Placental epithelial cell (primary cell): ENCODE data around the gene SCUBE2. TPM values are rescaled to one million over a fixed set of nuclear protein-coding genes. Genes with fewer than 3 reads are reported as not detected.

Source experiments
- small RNA-seq: library from RNA; depleted of rRNA; stranded (forward); fragments of <200 nt; gene quantifications from one replicate; pipeline ENCODE3, GENCODE V24; 2012
- total RNA-seq: library from RNA; depleted of rRNA; stranded (reverse); fragments of >200 nt; gene quantifications from 2 replicates; pipeline ENCODE4 v1.2.3, GENCODE V29; 2012

SCUBE2 gene
- 0.33 and 1.6 TPM in 2 replicates for total RNA-seq

GRCh38 chr11:9091044-9091922 is at the start of gene SCUBE2:
Gene SCUBE2, minus strand, starts transcription at chr11:9091599. Its CDS starts 71 bp downstream, at chr11:9091528.

GRCh38 chr11:9003573-9004182 is 87.7 kb downstream of the SCUBE2 start, which contains the start of gene NRIP3:
Gene NRIP3, minus strand, starts transcription at chr11:9004001. Its CDS starts 66 bp downstream, at chr11:9003935.

Small RNA genes within 50 kb of the gene (small RNA-seq; reads per million reads assigned to genes)
- not detected for gene MIR5691

Other genes starting within 250 kb of the SCUBE2 start
- gene AKIP1, start 180.4 kb downstream of the SCUBE2 start, total RNA-seq: 35.7 and 42.6 TPM in 2 replicates
- not detected in 2 replicates for gene C11orf16, start 158.7 kb downstream of the SCUBE2 start, total RNA-seq
- gene ASCL3, start 148.6 kb downstream of the SCUBE2 start, total RNA-seq: not detected in 2 replicates
- 24.3 and 41.6 TPM in 2 replicates for gene TMEM9B, start 127.2 kb downstream of the SCUBE2 start, total RNA-seq
- 2.4 and 5.7 TPM in 2 replicates for gene NRIP3, start 87.6 kb downstream of the SCUBE2 start, total RNA-seq
- gene DENND5A, start 173.8 kb upstream of the SCUBE2 start, total RNA-seq: 79.4 and 112 TPM in 2 replicates
- 32.6 and 54.0 TPM in 2 replicates for gene TMEM41B, start 223.0 kb upstream of the SCUBE2 start, total RNA-seq